Esophagus squamous epithelium (tissue), 5 donors: ENCODE measurements around the gene SDK2. TPM values are rescaled to one million over a fixed set of nuclear protein-coding genes. Genes with fewer than 3 reads are reported as not detected.

Experiments
- DNase-seq: peaks from one replicate; lab custom pipeline; 2025; lab: John Stamatoyannopoulos, UW
- H3K27ac ChIP-seq, 4 donors: fragments of 200-600 bp; sonication (generic); one replicate each; pipeline ENCODE4 v1.5.1; 2016 to 2019; ENCODE audit warnings: mild to moderate bottlenecking in 1 of 4
- H3K27me3 ChIP-seq, 4 donors: fragments of 200-600 bp; sonication (generic); 1 replicate in 3 of 4; 2 replicates in 1 of 4; pipeline versions ENCODE4 v1.5.1 to v1.6.0; 2017 to 2021; ENCODE audit warnings: antibody characterized with exemption in 1 of 4
- H3K36me3 ChIP-seq, 3 donors: fragments of 200-600 bp; sonication (generic); one replicate each; pipeline ENCODE4 v1.5.1; 2016 to 2019
- H3K4me1 ChIP-seq, 3 donors: fragments of 200-600 bp; sonication (generic); one replicate each; pipeline ENCODE4 v1.5.1; 2017 to 2019
- H3K4me3 ChIP-seq, 4 donors: fragments of 200-600 bp; sonication (generic); 1 replicate in 3 of 4; 2 replicates in 1 of 4; pipeline ENCODE4 v1.5.1; 2016 to 2019; ENCODE audit warnings: mild to moderate bottlenecking in 2 of 4, moderate library complexity in 1 of 4
- H3K9me3 ChIP-seq, 3 donors: fragments of 200-600 bp; sonication (generic); one replicate each; pipeline ENCODE4 v1.5.1; 2016 to 2019
- CTCF ChIP-seq, 6 experiments: fragments of 450-650 bp in 4 of 6; fragments of 200-600 bp in 2 of 6; sonication (generic) in 2 of 6; IDR thresholded peaks; one replicate each; pipeline ENCODE4 v1.5.1; 2016 to 2019; ENCODE audit warnings: antibody characterized with exemption in 6 of 6, mild to moderate bottlenecking in 4 of 6, moderate library complexity in 4 of 6
- POLR2A ChIP-seq, 4 donors: fragments of 450-650 bp; IDR thresholded peaks; one replicate each; pipeline ENCODE4 v1.6.1; 2017; ENCODE audit warnings: antibody characterized with exemption in 4 of 4, mild to moderate bottlenecking in 4 of 4, moderate library complexity in 3 of 4
- WGBS, 2 donors: methylation state at CpG; one replicate each; pipeline ENCODE4 v1.1.5; 2018; 5-methylcytosine and 5-hydroxymethylcytosine counted together
- intact Hi-C: fragments of 100-400 bp; cut with DNase I; formaldehyde crosslinking; loops from one replicate; pipeline ENCODE4 v1.15.0; 2022
- total RNA-seq, 4 donors: library from RNA; depleted of rRNA; stranded (reverse); fragments of >200 nt; gene quantifications; one replicate each; pipeline ENCODE4 v1.1.0, GENCODE V29; 2016
- donor health status: DM: yes; HTN: yes; CAD: no.

Gene SDK2
- total RNA-seq, 4 donors from 2014 or later: 1.7 to 5.5 (median 2.4) TPM

GRCh38 chr17:73625991-73626673 is 18.1 kb downstream of the SDK2 start:
- 36% methylated on average over 8 of the region's 12 CpGs; no CpG with 5 or more reads in 1 of the 2 donors for WGBS, 2 donors
- Histone ChIP-seq H3K36me3 (no peaks in the 10 kb centered on the region), H3K9me3 (no peaks in the 10 kb centered on the region), H3K4me1 (peaks cover 0 to 22% (median 21%) of the 10 kb centered on the region in 3 donors), H3K27ac (peak overlapping the region; percentile 51 to 82 (median 54)), H3K27me3 (no peaks in the 10 kb centered on the region), H3K4me3 (no peak overlapping the region)
- TF ChIP-seq POLR2A (IDR thresholded peaks at IDR 0.05) (no peak), CTCF (IDR thresholded peaks at IDR 0.05) (no peak)
- intact Hi-C loops: no loop called here
- no peak for DNase-seq

GRCh38 chr17:73625006-73625405 is 19.2 kb downstream of the SDK2 start:
- H3K27me3 ChIP-seq: no peaks in the 10 kb centered on the region
- H3K9me3 ChIP-seq: no peaks in the 10 kb centered on the region
- no peaks in the 10 kb centered on the region for H3K36me3 ChIP-seq
- WGBS, 2 donors: 47 to 58% methylated on average over 2 to 6 of the region's 7 CpGs
- peak overlapping the region; percentile 51 to 82 (median 75) for H3K27ac ChIP-seq
- intact Hi-C loops: no loop called here
- TF ChIP-seq CTCF (IDR thresholded peaks at IDR 0.05) (no peak), POLR2A (IDR thresholded peaks at IDR 0.05) (no peak)
- H3K4me3 ChIP-seq: no peak overlapping the region
- no peak for DNase-seq
- H3K4me1 ChIP-seq: peaks cover 0 to 22% (median 21%) of the 10 kb centered on the region in 3 donors

- intact Hi-C loops: no loop called here
- Histone ChIP-seq H3K9me3 (no peaks in the 10 kb centered on the region), H3K4me3 (no peak overlapping the region), H3K27me3 (no peaks in the 10 kb centered on the region), H3K4me1 (peaks cover 0 to 22% (median 21%) of the 10 kb centered on the region in 3 donors), H3K36me3 (no peaks in the 10 kb centered on the region), H3K27ac (peak overlapping the region in 2 of 4 donors; percentile 19 to 74)
- WGBS, 2 donors: 25 to 45% methylated on average over 6 to 7 of the region's 7 CpGs
- DNase-seq: no peak
- TF ChIP-seq POLR2A (IDR thresholded peaks at IDR 0.05) (no peak), CTCF (IDR thresholded peaks at IDR 0.05) (no peak)
These were observed 19.7 kb downstream of the SDK2 start for GRCh38 chr17:73624496-73624988.

GRCh38 chr17:73623818-73624217 is 20.4 kb downstream of the SDK2 start:
- peak overlapping the region in 1 of 4 donors; percentile 74 for H3K27ac ChIP-seq
- H3K4me1 ChIP-seq: peaks cover 0 to 22% (median 21%) of the 10 kb centered on the region in 3 donors
- TF ChIP-seq POLR2A (IDR thresholded peaks at IDR 0.05) (no peak), CTCF (IDR thresholded peaks at IDR 0.05) (no peak)
- intact Hi-C loops: no loop called here
- no peaks in the 10 kb centered on the region for H3K27me3 ChIP-seq
- 0 to 23% methylated on average over 1 to 3 of the region's 3 CpGs for WGBS, 2 donors
- H3K36me3 ChIP-seq: no peaks in the 10 kb centered on the region
- DNase-seq: no peak
- no peaks in the 10 kb centered on the region for H3K9me3 ChIP-seq
- H3K4me3 ChIP-seq: no peak overlapping the region

- no peak for DNase-seq
- no peak overlapping the region for H3K27ac ChIP-seq
- H3K4me3 ChIP-seq: no peak overlapping the region
- no peaks in the 10 kb centered on the region for H3K27me3 ChIP-seq
- WGBS, 2 donors: 72 to 75% methylated on average over 2 of the region's 2 CpGs
- H3K4me1 ChIP-seq: peaks cover 0 to 22% (median 21%) of the 10 kb centered on the region in 3 donors
- intact Hi-C loops: no loop called here
- H3K9me3 ChIP-seq: no peaks in the 10 kb centered on the region
- TF ChIP-seq CTCF (IDR thresholded peaks at IDR 0.05) (no peak), POLR2A (IDR thresholded peaks at IDR 0.05) (no peak)
- H3K36me3 ChIP-seq: no peaks in the 10 kb centered on the region
These were observed 21.0 kb downstream of the SDK2 start for GRCh38 chr17:73623247-73623646.
